Fibroblast of mammary gland (primary cell): ENCODE data around the gene MRPL12.
"Not testable (repeated sequence)": the region's sequence is repeated elsewhere in the genome, so short reads cannot be mapped to it uniquely, and the experiment has no call there.

Source experiments
- DNase-seq: peaks from one replicate; pipeline ENCODE4 v3.0.0-alpha.2; 2010; ENCODE audit warnings: low read depth
- H3K4me3 ChIP-seq: 2 replicates; pipeline ENCODE4 v1.5.1; 2011; ENCODE audit warnings: low read depth, mild to moderate bottlenecking, low read length, moderate library complexity; ENCODE audit not compliant: control insufficient read depth
- CTCF ChIP-seq: conservative IDR thresholded peaks from 2 replicates; pipeline ENCODE4 v1.5.1; 2011; ENCODE audit warnings: low read depth, low read length, inconsistent platforms; ENCODE audit not compliant: control insufficient read depth, insufficient read depth

The MRPL12 gene

GRCh38 chr17:81672504-81672903, 30.7 kb upstream of the MRPL12 start:
- H3K4me3 ChIP-seq: no peak overlapping the region
- no peak for DNase-seq
- no peak for TF ChIP-seq CTCF

GRCh38 chr17:81672954-81673353, 30.2 kb upstream of the MRPL12 start:
- no peak overlapping the region for H3K4me3 ChIP-seq
- DNase-seq: no peak
- no peak for TF ChIP-seq CTCF

- DNase-seq: no peak
- H3K4me3 ChIP-seq: no peak overlapping the region
- TF ChIP-seq CTCF: no peak
Measured at GRCh38 chr17:81673561-81674258, 29.5 kb upstream of the MRPL12 start.

GRCh38 chr17:81675515-81676221, 27.5 kb upstream of the MRPL12 start:
- peak; percentile 49 for TF ChIP-seq CTCF
- H3K4me3 ChIP-seq: not testable (repeated sequence)
- DNase-seq: peak; percentile 45

- DNase-seq: no peak
Measured at GRCh38 chr17:81676906-81677305, 26.3 kb upstream of the MRPL12 start.

GRCh38 chr17:81680150-81680549, 23.0 kb upstream of the MRPL12 start:
- H3K4me3 ChIP-seq: no peak overlapping the region
- no peak for DNase-seq
- no peak for TF ChIP-seq CTCF

More at GRCh38 chr17:81676906-81677305, 26.3 kb upstream of the MRPL12 start:
- TF ChIP-seq CTCF: no peak
- H3K4me3 ChIP-seq: no peak overlapping the region
